Adrenal gland (tissue), 12 donors: ENCODE measurements around the gene TRIM27. TPM values are rescaled to one million over a fixed set of nuclear protein-coding genes. Genes with fewer than 3 reads are reported as not detected.

Experiments used
- DNase-seq, 7 donors: peaks; one replicate each; pipeline ENCODE4 v3.0.0-alpha.2; 2019 to 2020
- H3K27ac ChIP-seq, 5 donors: fragments of 200-600 bp; sonication (generic) in 4 of 5; 1 replicate in 3 of 5; 2 replicates in 2 of 5; pipeline versions ENCODE4 v1.5.1 to v1.8.0; 2016 to 2020; ENCODE audit warnings: mild to moderate bottlenecking in 1 of 5
- H3K27me3 ChIP-seq: fragments of 200-600 bp; 2 replicates; pipeline ENCODE4 v1.8.0; 2021
- H3K36me3 ChIP-seq, 2 donors: fragments of 200-600 bp; replicated peaks in 1 of 2; 1 replicate in 1 of 2; 2 replicates in 1 of 2; pipeline versions ENCODE4 v1.5.1 to v1.8.0; 2018 to 2022
- H3K4me1 ChIP-seq, 2 donors: fragments of 200-600 bp; replicated peaks in 1 of 2; 1 replicate in 1 of 2; 2 replicates in 1 of 2; pipeline versions ENCODE4 v1.5.1 to v1.8.0; 2018 to 2021
- H3K4me3 ChIP-seq, 4 donors: fragments of 200-600 bp; sonication (generic) in 3 of 4; one replicate each; pipeline ENCODE4 v1.5.1; 2016 to 2018
- H3K9me3 ChIP-seq, 3 donors: fragments of 200-600 bp; sonication (generic) in 1 of 3; replicated peaks in 1 of 3; 1 replicate in 2 of 3; 2 replicates in 1 of 3; pipeline versions ENCODE4 v1.5.1 to v1.8.0; 2016 to 2021
- POLR2A ChIP-seq, 2 donors: fragments of 450-650 bp; IDR thresholded peaks; one replicate each; pipeline ENCODE4 v1.6.1; 2017; ENCODE audit warnings: antibody characterized with exemption in 2 of 2, mild to moderate bottlenecking in 2 of 2, moderate library complexity in 1 of 2
- WGBS, 4 donors: extraction: QIAGEN DNeasy Blood & Tissue Kit in 2 of 4; methylation state at CpG; one replicate each; pipeline versions ENCODE4 v1.1.5 to v1.1.7; 2013 to 2017; 5-methylcytosine and 5-hydroxymethylcytosine counted together
- intact Hi-C, 2 donors: fragments of 100-400 bp; cut with DNase I; formaldehyde crosslinking; loops; one replicate each; pipeline versions ENCODE4 v1.14.1 to v1.15.0; 2022 to 2023
- polyA plus RNA-seq, 3 donors: library from polyadenylated mRNA; stranded (reverse); fragments of 200-250 nt in 2 of 3; fragments of 350-450 nt in 1 of 3; fragmentation: Illumina TruSeq in 1 of 3; extraction: RNeasy Lipid Tissue Mini Kit (QIAGEN cat#74804) in 1 of 3; gene quantifications; one replicate each; pipeline ENCODE4 v1.2.3, GENCODE V29; 2013 to 2014
- total RNA-seq, 9 donors: library from RNA; depleted of rRNA in 4 of 9; stranded (reverse); fragments of >200 nt in 4 of 9; fragments of 120-200 nt in 1 of 9; fragmentation: NEBNext Ultra II Directional in 1 of 9; extraction: Animal tissue kit (Norgen Biotek cat#: 25700) in 1 of 9; gene quantifications; one replicate each; pipeline versions ENCODE4 v1.1.0 to v1.2.4, GENCODE V29; 2013 to 2023
- TF ChIP-seq, protein P1 (sequence below), 6 experiments: fragments of 450-650 bp in 4 of 6; fragments of 200-600 bp in 2 of 6; sonication (generic) in 1 of 6; IDR thresholded peaks; 1 replicate in 5 of 6; 2 replicates in 1 of 6; pipeline versions ENCODE4 v1.5.1 to v1.8.0; 2016 to 2021; ENCODE audit warnings: antibody characterized with exemption in 6 of 6, mild to moderate bottlenecking in 2 of 6, moderate library complexity in 1 of 6
- donor health status: healthy with polysubstance abuse.
- donor health status: Bipolar disorder and iron deficiency.
- donor health status: DM: yes; HTN: yes; CAD: no.
- donor health status: DM: no; HTN: no; CAD: no.
- donor health status: DM: no; HTN: no; CAD: no.
- donor health status: DM: yes; HTN: yes; CAD: no.

The TRIM27 gene
- total and polyA plus RNA-seq, 12 donors = 38.3 to 72.2 (median 49.7) TPM

DNA sequence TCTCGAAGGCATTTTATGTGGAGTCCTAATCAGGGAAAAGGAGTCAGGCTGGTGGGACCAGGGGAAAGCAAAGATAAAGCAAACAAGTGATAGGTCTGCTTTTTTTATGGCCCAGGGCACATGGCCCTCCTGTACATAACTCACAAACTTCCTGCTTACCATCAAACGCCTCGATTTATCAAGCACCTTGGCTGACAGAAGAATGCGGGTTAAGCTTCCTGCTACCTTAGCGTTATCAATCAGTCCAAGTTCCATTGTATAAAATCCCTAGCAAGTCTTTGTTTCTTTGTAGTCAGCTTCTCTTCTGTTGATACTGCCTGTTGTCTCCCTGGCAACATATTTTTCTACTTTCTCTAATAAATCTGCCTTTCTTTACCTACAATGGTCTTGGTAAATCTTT, 4.1 kb upstream of the TRIM27 start:
- Histone ChIP-seq H3K4me3 (no peak overlapping the region), H3K36me3 (no peaks in the 10 kb centered on the region), H3K27me3 (no peaks in the 10 kb centered on the region), H3K4me1 (peaks cover 4 to 6% of the 10 kb centered on the region in 2 donors), H3K9me3 (no peaks in the 10 kb centered on the region), H3K27ac (no peak overlapping the region)
- 63 to 81% (median 71%) methylated on average over 5 of the region's 5 CpGs for whole genome bisulfite sequencing, 4 donors
- TF ChIP-seq, protein P1, sequence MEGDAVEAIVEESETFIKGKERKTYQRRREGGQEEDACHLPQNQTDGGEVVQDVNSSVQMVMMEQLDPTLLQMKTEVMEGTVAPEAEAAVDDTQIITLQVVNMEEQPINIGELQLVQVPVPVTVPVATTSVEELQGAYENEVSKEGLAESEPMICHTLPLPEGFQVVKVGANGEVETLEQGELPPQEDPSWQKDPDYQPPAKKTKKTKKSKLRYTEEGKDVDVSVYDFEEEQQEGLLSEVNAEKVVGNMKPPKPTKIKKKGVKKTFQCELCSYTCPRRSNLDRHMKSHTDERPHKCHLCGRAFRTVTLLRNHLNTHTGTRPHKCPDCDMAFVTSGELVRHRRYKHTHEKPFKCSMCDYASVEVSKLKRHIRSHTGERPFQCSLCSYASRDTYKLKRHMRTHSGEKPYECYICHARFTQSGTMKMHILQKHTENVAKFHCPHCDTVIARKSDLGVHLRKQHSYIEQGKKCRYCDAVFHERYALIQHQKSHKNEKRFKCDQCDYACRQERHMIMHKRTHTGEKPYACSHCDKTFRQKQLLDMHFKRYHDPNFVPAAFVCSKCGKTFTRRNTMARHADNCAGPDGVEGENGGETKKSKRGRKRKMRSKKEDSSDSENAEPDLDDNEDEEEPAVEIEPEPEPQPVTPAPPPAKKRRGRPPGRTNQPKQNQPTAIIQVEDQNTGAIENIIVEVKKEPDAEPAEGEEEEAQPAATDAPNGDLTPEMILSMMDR (IDR thresholded peaks at IDR 0.05) = no peak
- no peak for TF ChIP-seq POLR2A (IDR thresholded peaks at IDR 0.05)
- DNase-seq = no peak
- intact Hi-C loops = loop anchor here in 1 of 2 donors (5.0 kb wide), 1 partner anchor 54 kb away; no protein-coding TSS in a partner anchor

DNA sequence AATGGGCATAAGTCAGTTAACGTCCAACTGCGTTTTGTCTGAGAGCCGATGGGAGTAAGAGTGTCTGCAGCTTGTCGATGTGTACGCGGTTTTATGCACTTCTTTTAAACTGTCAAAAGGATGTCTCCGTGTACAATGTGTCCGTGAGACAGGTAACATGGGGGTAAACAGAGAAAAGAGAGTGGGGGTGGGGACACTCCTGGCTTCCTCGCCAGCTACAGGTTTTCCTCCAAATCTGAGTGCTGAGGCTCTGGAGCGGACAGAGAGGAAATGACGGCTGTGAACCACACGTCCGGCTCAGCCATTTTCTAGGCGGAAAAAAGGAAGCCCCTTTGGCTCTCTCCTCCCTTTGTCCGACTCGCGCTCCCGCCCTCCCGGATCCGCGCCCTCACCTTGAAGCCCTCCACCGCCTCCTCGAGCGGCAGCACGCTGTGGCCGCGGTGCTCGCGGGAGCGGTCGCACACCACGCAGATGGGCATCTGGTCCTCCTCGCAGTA, 916 bp downstream of the TRIM27 start:
- Histone ChIP-seq H3K4me3 (peak overlapping the region; percentile 74 to 99 (median 88)), H3K36me3 (peaks cover 0 to 38% of the 10 kb centered on the region in 2 donors), H3K27ac (peak overlapping the region; percentile 88 to 98 (median 92)), H3K4me1 (peaks cover 14 to 17% of the 10 kb centered on the region in 2 donors), H3K27me3 (no peaks in the 10 kb centered on the region), H3K9me3 (no peaks in the 10 kb centered on the region)
- WGBS, 4 donors = 0 to 1% (median 0%) methylated on average over 15 to 33 of the region's 33 CpGs
- intact Hi-C loops = no loop called here
- DNase-seq = peak; percentile 51 to 70 (median 53)
- TF ChIP-seq, protein P1 (IDR thresholded peaks at IDR 0.05) = no peak
- TF ChIP-seq POLR2A (IDR thresholded peaks at IDR 0.05) = no peak

DNA sequence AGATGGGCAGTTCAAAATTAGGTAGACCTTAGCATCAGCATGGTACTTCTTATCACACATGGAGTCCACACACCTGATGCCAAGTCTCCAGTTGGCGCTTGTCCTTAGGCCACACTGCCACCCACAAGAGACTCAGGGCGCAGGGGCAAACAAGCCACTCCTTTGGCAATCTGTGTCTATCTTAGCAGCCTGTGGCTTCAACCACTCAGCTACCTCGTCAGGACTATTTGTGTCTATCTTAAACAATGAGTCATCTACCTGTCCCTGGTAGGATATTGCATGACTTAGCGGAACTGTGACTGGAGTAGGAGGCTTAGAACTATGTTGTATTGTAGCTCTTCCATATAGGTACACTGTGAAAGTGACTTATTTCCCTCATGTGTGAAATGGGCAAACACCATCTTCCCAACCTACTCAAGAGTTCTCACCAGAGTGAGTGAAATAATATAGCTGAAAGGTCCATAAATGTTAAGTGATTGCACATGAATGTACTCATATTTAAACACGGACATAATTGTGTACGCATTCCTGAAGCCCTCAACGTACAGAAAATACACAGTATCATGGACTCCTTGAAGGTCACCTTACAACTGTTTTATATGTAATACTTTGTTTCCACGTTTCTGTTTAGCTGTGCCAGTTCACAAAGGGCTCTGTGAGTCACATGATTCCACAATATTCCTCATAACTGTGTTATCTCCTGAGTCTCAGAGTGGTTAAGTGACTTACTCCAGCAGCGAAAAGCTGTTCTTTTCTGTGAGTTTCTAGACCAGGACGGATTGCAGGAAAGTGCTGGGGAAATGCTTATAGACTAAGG, 1.6 kb downstream of the TRIM27 start:
- H3K36me3 ChIP-seq = peaks cover 0 to 45% of the 10 kb centered on the region in 2 donors
- H3K27me3 ChIP-seq = no peaks in the 10 kb centered on the region
- DNase-seq = no peak
- H3K27ac ChIP-seq = peak overlapping the region; percentile 88 to 98 (median 92)
- H3K4me1 ChIP-seq = peaks cover 14 to 17% of the 10 kb centered on the region in 2 donors
- TF ChIP-seq, protein P1 (IDR thresholded peaks at IDR 0.05) = no peak
- peak; percentile 17 to 58 for TF ChIP-seq POLR2A (IDR thresholded peaks at IDR 0.05)
- 30 to 43% (median 36%) methylated on average over 9 to 10 of the region's 10 CpGs for WGBS, 4 donors
- no peaks in the 10 kb centered on the region for H3K9me3 ChIP-seq
- H3K4me3 ChIP-seq = peak overlapping the region in 3 of 4 donors; percentile 74 to 99 (median 81)
- intact Hi-C loops = no loop called here

DNA sequence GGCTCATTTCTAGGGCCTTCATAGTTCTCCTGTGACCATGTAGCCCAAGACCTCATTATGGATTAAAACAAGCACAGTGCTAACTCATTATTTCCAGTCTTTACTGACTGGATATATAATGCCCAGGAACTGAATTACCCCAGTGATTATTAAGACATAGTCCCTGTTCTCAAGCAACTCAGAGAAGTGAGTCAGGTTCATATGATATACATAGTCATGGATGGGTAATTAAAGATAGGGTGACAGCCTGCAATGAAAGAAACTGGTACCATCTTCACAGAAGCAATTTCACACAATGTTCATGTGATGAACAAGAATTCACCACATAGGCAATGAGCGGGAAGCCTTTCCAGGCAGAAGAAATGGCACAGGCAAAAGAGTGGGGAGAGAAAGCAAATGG, 3.5 kb downstream of the TRIM27 start:
- 98 to 100% (median 100%) methylated on average over 1 of the region's 1 CpG for WGBS, 4 donors
- Histone ChIP-seq H3K36me3 (peaks cover 0 to 64% of the 10 kb centered on the region in 2 donors), H3K4me3 (no peak overlapping the region), H3K4me1 (peaks cover 14 to 17% of the 10 kb centered on the region in 2 donors), H3K9me3 (no peaks in the 10 kb centered on the region), H3K27ac (no peak overlapping the region), H3K27me3 (no peaks in the 10 kb centered on the region)
- intact Hi-C loops = no loop called here
- TF ChIP-seq POLR2A (IDR thresholded peaks at IDR 0.05) = no peak
- TF ChIP-seq, protein P1 (IDR thresholded peaks at IDR 0.05) = no peak
- no peak for DNase-seq
